Occipital lobe (tissue), 2 donors: ENCODE measurements around the gene PXYLP1. TPM values are rescaled to one million over a fixed set of nuclear protein-coding genes. Genes with fewer than 3 reads are reported as not detected.
A peak's percentile ranks its signal among the peaks of the same experiment; 100 is the strongest.
"Not testable (repeated sequence)": the region's sequence is repeated elsewhere in the genome, so short reads cannot be mapped to it uniquely, and the experiment has no call there.

Experiments
- DNase-seq: peaks from one replicate; lab custom pipeline; 2025; lab: John Stamatoyannopoulos, UW
- total RNA-seq: library from RNA; depleted of rRNA; stranded (reverse); fragments of >200 nt; gene quantifications from one replicate; pipeline ENCODE4 v1.2.3, GENCODE V29; 2014

PXYLP1 gene
- total RNA-seq, 1 donor from 2014 or later = 42.4 TPM

DNA sequence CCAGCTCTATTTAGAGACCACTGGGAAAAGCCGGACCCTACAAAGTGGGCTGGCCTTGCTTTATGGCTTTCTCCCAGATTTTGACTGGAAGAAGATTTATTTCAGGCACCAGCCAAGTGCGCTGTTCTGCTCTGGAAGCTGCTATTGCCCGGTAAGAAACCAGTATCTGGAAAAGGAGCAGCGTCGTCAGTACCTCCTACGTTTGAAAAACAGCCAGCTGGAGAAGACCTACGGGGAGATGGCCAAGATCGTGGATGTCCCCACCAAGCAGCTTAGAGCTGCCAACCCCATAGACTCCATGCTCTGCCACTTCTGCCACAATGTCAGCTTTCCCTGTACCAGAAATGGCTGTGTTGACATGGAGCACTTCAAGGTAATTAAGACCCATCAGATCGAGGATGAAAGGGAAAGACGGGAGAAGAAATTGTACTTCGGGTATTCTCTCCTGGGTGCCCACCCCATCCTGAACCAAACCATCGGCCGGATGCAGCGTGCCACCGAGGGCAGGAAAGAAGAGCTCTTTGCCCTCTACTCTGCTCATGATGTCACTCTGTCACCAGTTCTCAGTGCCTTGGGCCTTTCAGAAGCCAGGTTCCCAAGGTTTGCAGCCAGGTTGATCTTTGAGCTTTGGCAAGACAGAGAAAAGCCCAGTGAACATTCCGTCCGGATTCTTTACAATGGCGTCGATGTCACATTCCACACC is 60.9 kb downstream of the PXYLP1 start:
- DNase-seq = no peak

DNA sequence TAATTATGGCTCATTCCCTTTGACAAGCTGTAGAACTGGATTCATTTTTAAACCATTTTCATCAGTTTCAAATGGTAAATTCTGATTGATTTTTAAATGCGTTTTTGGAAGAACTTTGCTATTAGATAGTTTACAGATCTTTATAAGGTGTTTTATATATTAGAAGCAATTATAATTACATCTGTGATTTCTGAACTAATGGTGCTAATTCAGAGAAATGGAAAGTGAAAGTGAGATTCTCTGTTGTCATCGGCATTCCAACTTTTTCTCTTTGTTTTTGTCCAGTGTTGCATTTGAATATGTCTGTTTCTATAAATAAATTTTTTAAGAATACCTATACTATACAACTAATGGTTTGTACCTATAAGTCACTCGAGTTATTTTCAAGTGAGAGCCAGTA is 62.7 kb downstream of the PXYLP1 start:
- no peak for DNase-seq

DNA sequence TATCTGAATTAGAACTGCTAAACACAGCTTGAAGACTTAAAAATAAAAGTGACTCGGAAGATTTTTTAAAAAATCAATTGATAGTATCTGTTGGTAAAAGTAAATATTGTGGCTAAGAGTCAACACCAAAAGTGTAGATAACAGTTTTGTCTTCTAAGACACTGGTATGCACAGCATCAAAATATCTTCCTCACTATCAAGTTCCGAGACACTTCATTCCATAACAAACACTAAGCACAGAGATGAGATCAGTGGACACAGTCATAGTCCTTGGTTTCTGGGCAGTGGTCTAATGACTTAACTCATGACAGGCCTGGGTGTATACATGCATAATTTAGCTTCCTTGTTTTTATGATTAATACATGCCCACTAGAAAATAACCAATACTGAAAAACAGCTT is 63.2 kb downstream of the PXYLP1 start:
- DNase-seq = no peak

DNA sequence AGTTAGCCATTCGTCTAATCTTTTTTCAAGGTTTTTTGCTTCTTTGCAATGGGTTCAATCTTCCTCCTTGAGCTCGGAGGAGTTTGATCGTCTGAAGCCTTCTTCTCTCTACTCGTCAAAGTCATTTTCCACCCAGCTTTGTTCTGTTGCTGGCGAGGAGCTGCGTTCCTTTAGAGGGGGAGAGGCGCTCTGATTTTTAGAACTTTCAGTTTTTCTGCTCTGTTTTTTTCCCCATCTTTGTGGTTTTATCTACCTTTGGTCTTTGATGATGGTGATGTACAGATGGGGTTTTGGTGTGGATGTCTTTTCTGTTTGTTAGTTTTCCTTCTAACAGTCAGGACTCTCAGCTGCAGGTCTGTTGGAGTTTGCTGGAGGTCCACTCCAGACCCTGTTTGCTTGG is 68.8 kb downstream of the PXYLP1 start:
- not testable (repeated sequence) for DNase-seq

DNA sequence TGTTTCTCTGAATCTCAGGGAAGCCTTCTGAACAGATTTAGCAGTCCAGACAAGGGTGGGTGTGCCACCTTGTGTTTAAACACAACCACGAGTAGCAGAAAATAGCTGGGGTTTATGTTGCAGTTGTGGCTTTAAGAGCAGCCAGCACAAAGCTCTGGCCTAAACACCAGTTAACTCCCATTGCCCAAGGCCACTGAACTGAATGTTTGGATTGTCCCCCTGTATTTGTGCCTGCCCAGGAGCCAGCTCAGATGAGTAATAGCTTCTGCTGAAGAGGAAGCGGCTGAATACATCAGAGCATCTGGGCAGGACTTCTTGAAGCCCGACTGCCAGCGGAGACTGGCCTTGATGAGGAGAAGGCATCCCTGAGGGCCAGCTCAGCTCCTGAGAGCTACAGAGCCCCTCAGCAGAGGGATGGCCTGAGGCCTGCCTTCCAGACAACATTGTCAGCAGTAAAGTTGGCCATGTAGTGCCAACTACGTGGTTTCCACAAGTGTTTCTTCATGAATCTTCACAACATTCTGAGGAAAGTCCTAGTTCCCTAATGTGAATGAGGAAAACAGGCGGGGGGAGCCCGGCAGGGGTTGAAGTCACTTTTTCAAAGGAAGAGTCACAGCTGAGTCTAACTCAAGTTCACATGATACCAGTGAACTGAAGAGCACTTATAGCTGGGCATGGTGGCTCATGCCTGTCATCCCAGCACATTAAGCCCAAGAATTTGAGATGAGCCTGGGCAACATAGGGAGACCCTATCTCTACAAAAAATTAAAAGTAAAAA is 70.9 kb downstream of the PXYLP1 start:
- DNase-seq = no peak

DNA sequence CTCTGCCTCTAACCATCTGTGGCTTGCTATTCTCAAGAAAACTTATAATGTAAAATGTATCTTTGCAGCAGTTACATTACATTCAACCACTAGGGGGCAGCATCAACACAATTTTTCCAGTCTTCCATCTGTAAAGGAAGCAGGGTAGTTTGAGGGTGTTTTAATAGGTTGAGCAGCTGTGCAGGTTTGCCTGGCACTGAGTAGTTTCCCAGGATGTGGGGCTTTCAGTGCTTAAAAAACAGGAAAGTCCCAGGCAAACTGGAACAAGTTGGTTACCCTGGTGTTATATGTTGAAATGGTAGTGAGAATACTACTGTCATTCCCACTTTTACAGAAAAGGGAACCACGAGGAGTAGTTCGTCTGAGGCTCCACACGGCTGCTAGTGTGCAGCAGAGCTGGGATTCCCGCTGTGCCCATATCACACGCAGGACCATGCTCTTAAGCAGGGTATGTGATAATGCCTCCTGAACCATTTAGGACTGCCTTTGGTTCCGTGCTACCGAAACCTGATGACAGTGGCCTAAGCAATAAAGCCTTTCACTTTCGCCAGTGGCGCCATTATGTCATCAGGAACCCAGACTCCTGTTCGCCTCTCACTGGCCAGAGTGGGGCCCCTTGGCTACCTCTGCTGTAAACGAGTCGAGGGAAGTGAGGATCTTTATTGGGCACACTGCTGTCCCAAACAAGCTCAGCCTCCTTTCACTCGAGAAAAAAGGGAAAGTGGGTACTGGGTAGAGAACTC is 72.0 kb downstream of the PXYLP1 start:
- no peak for DNase-seq

DNA sequence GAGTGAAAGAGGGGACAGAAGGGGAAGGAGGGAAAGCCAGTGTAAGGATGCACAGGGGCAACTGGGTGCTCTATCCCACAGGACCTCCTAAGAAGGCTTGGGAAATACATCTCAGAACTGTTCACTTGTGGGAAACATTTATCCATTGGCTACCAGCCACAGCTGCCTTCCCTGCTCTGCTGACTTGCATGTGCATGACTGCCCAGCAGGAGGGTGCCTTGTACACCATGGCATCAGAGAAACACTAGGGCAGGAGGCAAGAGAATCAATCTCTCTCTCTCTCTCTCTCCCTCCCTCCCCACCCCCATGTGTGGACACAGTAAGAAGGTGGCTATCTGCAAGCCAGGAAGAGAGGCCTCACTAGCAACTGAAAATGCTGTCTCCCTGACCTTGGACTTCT is 73.8 kb downstream of the PXYLP1 start:
- DNase-seq = no peak

DNA sequence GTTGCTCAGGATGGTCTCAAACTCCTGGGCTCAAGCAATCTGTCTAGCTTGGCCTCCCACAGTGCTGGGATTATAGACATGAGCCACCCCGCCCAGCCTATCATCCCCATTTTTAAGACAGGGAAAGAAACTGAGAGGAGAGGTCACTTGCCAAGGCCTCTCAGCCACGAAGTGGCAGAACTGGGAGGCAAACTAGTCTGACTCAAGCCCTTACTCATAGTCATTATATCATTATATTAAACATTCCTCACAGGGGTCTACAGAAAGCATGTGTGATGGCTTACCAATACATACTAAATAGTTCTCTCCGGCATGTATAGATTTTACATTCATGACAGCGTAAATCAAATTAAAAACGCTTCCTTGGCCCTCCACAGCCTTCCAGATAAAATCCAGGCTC is 74.7 kb downstream of the PXYLP1 start:
- DNase-seq = no peak

DNA sequence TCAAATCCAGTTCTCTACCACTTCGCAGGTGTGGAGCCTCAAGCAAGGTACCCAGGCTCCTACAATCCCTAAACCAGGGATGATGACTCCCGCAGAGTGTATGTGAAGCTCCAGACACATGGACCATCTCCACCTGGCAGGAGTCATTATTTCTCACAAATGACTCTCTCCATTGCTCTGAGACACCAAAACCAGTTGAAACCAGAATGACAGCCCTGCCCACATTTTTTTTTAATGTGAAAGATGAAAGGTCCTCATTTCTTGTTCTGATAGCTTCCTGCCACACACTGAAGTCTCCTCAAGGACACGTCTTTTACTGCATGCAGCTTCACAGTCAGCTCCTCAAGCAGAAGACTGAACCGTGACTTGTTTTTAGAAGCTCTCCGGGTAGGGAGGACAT is 75.3 kb downstream of the PXYLP1 start:
- DNase-seq = no peak

DNA sequence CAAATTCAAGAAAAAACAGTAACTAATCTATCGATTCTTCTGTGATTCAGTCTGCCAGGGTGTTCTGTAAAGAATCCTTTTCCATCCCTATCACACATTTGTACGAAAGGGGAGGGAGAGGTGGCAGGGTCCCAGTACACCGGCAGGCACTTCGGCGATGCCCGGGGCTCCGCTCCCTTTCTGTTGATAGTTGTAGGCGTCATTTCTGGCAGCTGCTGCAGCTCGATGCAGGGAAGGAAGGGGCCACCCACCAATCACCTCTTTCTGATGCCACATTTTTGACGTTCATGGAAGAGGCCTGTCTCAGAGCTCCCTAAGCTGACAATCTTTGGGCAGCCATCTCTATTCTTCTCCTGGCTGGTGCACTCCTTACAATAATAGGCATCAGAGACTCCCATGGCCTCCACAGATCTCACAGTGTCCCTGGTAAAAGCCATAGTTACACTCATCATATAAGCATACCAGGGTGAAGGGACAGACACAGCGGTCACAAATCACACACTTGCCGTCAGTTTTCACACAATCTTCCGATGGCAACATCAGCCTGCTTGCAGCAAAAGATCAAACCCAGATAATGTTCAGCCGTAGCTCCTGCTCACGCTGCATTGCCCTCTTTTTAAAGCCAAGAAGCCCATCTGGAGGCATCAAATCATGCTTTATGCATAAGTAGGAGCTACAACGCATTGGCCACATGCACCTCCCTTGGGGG is 75.9 kb downstream of the PXYLP1 start:
- no peak for DNase-seq

DNA sequence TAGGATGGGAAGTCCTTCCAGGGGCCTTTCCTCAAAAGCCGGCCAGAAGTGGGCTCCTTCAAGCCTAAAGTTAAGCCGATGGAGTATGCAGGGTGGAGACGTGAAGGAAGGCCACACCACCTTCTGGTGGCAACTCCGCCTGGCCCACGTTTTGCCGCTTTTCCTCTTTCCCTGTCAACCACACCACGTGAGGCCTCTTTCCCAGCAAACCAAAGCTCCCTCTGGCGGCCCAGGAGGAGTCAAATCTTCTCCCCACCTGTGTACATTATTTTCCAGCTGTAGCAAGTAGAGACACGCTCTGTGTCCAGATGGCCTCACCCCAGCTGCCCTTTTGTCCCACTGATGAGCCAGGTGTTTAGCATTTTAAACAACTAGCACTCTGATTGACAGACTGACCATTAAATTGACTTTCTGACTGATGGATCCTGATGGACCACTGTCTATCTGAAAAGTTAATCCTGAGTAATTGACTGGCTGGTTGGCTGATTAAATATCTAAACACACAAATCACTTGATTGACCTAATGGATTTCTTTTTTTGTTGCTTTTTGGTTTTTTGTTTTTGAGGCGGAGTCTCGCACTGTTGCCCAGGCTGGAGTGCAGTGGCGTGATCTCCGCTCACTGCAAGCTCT is 77.1 kb downstream of the PXYLP1 start:
- no peak for DNase-seq

DNA sequence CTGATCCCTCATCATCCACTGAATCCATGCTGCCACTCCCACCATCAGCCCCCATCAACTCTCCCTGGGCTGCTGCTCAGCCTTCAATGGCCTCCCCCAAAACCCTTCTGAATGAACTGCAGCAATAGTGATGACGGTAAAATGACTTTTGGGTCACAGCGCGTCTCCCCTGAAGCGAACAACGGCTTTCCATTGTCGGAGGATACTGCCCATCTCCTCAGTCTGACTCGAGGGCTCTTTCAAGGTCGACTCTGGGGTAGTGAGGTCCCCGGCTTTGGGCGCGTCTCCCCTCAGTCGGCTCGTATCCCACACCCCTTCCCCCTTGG is 79.5 kb downstream of the PXYLP1 start:
- DNase-seq = no peak

DNA sequence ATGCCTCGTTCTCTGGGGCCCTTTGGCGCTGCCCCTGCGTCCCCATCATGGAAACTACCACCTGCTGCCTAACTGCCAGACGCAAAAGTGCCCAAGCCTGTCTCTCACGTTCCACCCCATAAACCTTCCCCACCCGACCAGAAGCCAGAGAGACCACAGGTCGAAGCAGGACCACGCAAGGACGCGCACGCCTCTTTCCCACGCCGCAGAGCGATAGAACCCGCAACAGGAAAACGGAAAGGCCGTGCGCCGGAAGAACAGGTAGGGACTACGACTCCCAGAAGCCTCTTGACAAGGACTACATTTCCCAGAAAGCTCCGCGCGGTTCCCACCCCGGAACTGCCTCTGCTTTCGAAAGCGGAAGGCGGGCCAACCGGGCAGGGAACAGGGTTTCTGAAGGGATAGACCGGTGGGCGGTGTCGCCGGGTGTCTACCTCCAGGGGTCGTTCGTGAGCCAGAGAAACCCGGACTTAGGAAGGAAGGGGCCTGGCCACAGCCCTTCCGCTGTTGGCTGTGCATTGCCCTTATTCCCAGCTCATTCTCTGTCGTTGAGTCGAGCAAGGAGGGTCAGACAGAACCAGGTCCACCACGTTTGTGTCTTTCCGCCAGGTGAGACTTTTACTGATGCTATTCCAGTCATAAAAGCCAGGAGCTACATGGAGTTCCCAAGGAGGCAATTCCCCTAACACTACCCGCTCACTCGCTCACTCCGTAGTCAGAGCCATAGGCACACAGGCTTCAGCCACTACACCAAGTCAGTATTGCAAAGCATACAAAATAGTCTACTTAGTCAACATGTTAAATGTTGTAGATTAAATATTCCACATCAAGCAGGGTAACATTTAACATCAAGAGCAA is 80.1 kb downstream of the PXYLP1 start:
- peak; percentile 96 for DNase-seq

DNA sequence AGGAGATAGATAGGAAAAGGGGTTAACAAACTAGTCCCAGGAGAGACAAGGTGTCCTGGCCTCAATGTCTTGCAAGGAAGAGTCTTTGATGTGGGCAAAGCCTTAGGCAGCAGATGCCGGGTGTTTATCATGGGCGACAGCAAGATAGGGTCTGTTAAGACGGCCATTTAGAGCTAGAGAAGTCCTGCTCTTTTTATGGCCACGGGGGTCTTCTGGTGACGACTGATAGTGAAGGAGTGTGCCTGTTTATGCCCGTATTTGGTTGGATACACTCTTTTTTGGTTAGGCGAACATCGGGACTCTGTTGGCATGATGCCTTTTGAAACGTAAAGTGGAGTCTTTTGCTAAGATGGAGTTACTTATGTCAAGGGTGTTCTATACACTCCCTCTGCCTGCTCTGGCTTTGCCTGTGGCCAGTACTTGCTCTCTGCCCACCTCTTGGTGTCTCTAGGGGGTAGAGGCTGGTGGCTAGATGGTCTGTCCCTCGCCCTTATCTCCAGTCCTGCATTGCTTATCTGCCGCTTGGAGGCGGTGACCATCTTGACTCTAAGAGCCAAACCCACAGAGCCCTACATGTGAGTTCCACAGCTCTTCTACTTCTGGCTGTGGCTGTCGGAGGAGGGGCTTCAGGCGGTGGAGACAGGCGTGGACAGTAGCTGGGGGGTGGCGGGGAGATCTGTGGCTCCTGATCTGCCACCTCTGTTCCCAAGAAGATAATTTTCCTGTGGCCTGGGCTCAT is 80.9 kb downstream of the PXYLP1 start:
- DNase-seq = no peak

DNA sequence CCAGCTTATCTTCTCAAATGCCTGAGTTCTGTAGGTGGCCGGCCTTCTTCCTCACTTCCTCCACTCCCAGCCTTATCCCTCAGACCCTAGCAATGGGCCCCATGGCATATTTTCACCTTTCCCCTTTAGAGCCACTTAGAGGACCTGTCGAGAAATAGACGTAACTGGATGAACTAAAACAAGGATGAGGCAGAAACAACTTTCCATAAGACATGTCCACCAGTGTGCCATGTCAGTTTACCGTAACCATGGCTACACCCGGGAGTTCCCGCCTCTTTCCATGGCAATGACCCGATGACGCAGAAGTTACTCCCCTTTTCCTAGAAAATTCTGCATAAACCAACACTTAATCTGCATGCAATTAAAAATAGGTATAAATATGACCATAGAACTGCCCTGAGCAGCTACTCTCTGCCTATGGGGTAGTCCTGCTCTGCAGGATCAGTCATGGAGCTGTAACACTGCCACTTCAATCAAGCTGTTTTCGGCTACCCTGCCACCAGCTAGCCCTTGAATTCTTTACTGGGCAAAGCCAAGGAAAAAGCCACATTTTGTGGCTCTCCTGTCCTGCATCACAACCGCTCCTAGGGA is 81.6 kb downstream of the PXYLP1 start:
- DNase-seq = no peak

DNA sequence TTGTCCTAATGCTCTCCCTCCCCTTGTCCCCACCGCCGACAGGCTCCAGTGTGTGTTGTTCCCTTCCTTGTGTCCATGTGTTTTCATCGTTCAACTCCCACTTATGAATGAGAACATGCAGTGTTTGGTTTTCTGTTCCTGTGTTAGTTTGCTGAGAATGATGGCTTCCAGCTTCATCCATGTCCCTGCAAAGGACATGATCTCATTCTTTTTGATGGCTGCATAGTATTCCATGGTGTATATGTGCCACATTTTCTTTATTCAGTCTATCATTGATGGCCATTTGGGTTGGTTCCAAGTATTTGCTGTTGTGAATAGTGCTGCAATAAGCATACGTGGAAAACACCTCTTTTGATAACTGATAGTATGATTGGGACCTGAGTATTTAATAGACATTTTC is 82.8 kb downstream of the PXYLP1 start:
- not testable (repeated sequence) for DNase-seq

DNA sequence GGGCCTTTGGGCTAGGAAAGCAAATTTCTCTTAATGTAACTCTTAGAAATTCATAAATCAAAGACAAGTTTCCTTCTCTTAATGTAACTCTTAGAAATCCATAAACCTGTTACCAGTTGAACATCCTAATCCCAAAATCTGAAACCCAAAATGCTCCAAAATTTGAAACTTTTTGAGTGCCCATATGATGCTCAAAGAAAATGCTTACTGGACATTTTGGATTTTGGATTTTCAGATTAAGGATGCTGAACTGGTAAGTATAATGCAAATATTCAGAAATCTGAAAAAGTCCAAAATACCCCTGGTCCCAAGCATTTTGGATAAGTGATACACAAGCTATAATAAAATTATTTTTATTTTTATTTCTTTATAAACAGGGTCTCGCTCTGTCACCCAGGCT is 85.2 kb downstream of the PXYLP1 start:
- DNase-seq = no peak

DNA sequence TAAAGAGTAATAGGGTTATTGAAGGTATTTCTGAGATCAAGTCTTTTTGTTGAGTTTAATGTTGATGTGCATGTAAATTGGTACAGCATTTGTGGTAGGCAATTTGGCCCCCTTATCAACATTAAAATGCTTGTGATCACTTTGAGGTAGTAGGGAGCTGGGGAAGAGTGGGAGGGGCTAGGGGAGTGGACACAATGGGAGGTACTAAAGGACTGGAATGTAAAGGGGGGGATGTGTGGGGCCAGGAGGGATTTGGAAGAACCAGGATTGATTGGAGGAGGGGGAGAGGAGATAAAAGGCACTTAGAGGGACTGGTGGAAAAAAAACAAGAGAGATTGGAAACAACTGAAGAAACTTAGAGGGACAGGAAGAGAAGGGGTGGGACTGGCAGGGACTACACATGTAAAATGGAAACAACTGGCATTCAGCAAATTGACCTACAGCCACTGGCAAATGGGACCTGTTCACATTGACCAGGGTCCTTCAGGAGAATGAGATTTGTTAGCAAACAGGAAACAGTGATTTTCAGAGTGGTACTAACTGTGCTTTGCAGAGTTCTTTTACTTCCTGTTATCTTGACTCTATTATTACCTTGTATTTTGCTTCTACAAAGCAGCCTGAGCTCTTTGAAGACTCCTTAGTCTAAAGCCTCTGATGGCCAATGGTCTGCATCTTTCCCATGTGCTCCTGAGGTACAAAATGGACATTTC is 88.9 kb downstream of the PXYLP1 start:
- DNase-seq = no peak

DNA sequence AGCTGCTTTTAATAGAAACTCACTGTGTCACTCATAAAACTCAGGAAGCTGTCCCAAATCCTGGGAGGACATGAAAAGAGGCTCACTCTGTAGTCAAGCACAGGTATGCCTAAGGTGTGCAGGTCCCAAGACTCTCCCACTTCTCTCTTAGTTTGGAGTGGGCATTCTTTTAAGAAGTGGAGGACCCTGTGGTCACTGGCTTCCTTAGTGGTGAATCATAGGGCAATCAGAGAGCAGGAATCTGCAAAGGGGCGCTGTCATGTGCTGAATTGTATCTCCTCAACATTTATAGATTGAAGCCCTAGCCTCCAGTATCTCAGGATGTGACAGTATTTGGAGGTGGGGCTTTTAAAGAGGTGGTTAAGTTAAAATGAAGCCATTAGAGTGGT is 89.5 kb downstream of the PXYLP1 start:
- DNase-seq = no peak
